ENCODE results near the gene TRAPPC10.

- TF ChIP-seq CTCF (IDR thresholded peaks at IDR 0.05) (no peak), POLR2A (IDR thresholded peaks at IDR 0.05) (no peak)
These were observed 23.1 kb downstream of the TRAPPC10 start for GRCh38 chr21:44035244-44035643.

Data from lower leg skin (tissue), 3 donors.